HL-60 (cell line): ENCODE measurements around the gene MYRFL.

ENCODE experiments used
- DNase-seq, 2 experiments: peaks; one replicate each; pipeline ENCODE4 v3.0.0-alpha.2; 2010 to 2020; ENCODE audit warnings: low read depth in 1 of 2, low spot score in 1 of 2
- H3K27ac ChIP-seq: fragments of 250-450 bp; sonication (Bioruptor Pico); replicated peaks from 2 replicates; pipeline ENCODE4 v1.5.1; 2020; ENCODE audit warnings: mild to moderate bottlenecking, moderate library complexity
- H3K27me3 ChIP-seq: fragments of 250-450 bp; sonication (Bioruptor Pico); 2 replicates; pipeline ENCODE4 v1.5.1; 2021; ENCODE audit warnings: mild to moderate bottlenecking, moderate library complexity; ENCODE audit not compliant: insufficient read depth, poor library complexity, severe bottlenecking
- H3K4me3 ChIP-seq: replicated peaks from 2 replicates; pipeline ENCODE4 v1.5.1; 2011; ENCODE audit warnings: mild to moderate bottlenecking, control low read depth, low read length; ENCODE audit not compliant: insufficient read depth
- CTCF ChIP-seq: IDR thresholded peaks from one replicate; pipeline ENCODE4 v1.5.1; 2011; ENCODE audit warnings: low read length, control low read depth, inconsistent platforms; ENCODE audit not compliant: insufficient read depth
- GABPA ChIP-seq: IDR thresholded peaks from 2 replicates; pipeline ENCODE4 v1.6.1; 2012; ENCODE audit warnings: low read depth
- POLR2AphosphoS5 ChIP-seq: IDR thresholded peaks from 2 replicates; pipeline ENCODE4 v1.6.1; 2012; ENCODE audit warnings: low read depth
- REST ChIP-seq: IDR thresholded peaks from 2 replicates; pipeline ENCODE4 v1.6.1; 2012; ENCODE audit warnings: low read depth; ENCODE audit not compliant: insufficient replicate concordance
- SPI1 ChIP-seq: IDR thresholded peaks from 2 replicates; pipeline ENCODE4 v1.6.1; 2012; ENCODE audit warnings: low read depth, mild to moderate bottlenecking, borderline replicate concordance

MYRFL gene

GRCh38 chr12:69931569-69931968 lies 106.5 kb downstream of the MYRFL start:
- TF ChIP-seq POLR2AphosphoS5 (no peak), GABPA (no peak), REST (no peak), CTCF (no peak), SPI1 (no peak)
- no peak overlapping the region for H3K27ac ChIP-seq
- no peak overlapping the region for H3K4me3 ChIP-seq
- DNase-seq: no peak
- H3K27me3 ChIP-seq: no peaks in the 10 kb centered on the region

- no peak for TF ChIP-seq POLR2AphosphoS5
- TF ChIP-seq GABPA: no peak
- TF ChIP-seq SPI1: no peak
- TF ChIP-seq CTCF: no peak
- no peak for TF ChIP-seq REST
- no peak for DNase-seq
- H3K27ac ChIP-seq: no peak overlapping the region
- no peaks in the 10 kb centered on the region for H3K27me3 ChIP-seq
- no peak overlapping the region for H3K4me3 ChIP-seq
Measured at GRCh38 chr12:69932154-69932553, 107.1 kb downstream of the MYRFL start.

GRCh38 chr12:69932676-69933552 lies 107.9 kb downstream of the MYRFL start:
- no peak overlapping the region for H3K27ac ChIP-seq

More at GRCh38 chr12:69932676-69933552, 107.9 kb downstream of the MYRFL start:
- no peak for DNase-seq
- Histone ChIP-seq H3K27me3 (no peaks in the 10 kb centered on the region), H3K4me3 (no peak overlapping the region)
- no peak for TF ChIP-seq POLR2AphosphoS5
- TF ChIP-seq REST: no peak
- TF ChIP-seq GABPA: no peak
- no peak for TF ChIP-seq SPI1
- TF ChIP-seq CTCF: no peak
